ENCODE measurements around the gene VPS51. TPM values are rescaled to one million over a fixed set of nuclear protein-coding genes. Genes with fewer than 3 reads are reported as not detected.

The VPS51 gene
- 107 TPM for total RNA-seq
- polyA plus RNA-seq, result 167 TPM

DNA sequence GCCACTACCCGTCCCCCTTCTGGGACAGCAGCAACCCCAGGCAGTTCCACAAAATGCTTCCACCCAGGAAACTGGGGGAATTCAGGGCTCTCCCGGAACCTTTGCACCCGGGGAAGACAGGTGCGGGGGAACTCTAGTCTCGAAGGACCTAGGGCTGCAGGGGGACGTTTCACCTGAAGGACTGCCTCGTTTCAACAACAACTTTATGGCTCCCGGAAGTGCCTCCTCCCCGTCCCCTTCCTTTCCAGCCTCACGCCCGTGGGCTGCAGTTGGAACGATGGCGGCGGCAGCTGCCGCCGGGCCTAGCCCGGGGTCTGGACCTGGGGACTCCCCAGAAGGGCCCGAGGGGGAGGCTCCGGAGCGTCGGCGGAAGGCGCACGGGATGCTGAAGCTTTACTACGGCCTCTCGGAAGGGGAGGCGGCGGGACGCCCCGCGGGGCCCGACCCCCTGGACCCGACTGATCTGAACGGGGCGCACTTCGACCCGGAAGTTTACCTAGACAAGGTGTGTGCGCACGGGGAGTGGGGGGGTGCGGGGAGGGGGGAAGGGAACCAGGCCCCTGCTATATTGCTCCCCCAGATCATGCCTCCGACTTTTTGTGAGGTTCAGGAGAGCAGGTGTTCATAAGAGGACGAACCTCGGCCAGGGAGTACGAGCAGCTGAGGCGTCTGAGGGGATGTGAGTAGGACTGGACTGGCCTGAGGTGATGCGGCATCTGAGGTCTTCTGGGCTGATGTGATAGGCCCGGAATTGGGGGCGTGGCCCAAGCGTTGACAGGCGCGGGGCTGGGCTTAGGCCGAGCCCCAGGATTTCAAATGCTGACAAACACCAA lies at the start of gene VPS51:
Gene VPS51 (plus strand): TSS at position 241 of the 833 bp plus-strand sequence. CDS start 37 bp downstream, at position 278.
- no peaks in the 10 kb centered on the region for H3K4me1 ChIP-seq (ENCODE audit: insufficient read depth)
- H3K36me3 ChIP-seq (ENCODE audit: insufficient read depth), result no peaks in the 10 kb centered on the region
- peak; percentile 89 for DNase-seq (ENCODE audit: extremely low spot score)
- peak within 1 kb of the TSS; percentile 75 for H3K4me3 ChIP-seq (ENCODE audit: low read depth, low read length)
- under 1% methylated on average over 52 of the region's 52 CpGs for WGBS
- H3K27ac ChIP-seq (ENCODE audit: low read depth), result peak within 1 kb of the TSS; percentile 90

DNA sequence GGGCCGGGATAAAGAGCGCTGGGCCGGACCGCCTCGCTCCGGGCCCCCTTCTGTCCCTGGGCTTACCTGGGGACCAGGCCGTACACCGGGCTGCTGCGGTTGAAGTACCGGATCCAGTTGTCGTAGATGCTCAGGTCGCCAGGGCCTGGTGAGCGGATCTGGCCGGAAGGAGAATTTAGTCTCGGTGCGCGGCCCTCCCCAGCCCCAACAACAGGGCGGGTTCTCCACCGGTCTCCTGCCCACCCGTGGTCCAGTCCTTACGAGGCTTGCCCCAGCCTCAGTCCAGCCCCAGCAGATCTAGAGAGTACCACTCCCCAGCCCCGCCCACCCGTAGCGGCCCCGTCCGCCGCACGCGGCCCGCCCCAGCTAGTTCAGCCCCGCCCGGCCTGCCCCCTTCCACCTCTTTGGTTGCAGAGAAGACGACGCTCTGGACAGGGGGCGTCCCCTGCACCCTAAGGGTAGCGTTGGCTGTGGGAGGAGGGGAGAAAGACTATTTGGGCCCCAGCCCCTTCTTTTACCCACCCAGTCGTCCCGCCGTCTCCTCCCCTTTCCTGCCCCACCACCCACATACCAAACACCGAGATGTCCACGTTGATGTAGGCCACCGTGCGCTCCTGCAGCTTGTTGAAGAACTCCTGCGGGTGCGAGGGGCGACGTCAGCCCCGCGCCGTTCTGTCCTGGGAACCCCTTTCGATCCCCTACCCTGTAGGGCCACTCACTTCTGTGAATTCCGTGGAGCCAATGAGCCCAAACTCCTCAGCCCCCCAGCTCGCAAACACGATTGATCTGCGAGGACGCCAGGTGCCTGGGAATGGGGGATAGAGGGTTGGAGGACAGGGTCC lies 48.2 kb upstream of the VPS51 start:
- H3K4me1 ChIP-seq (ENCODE audit: insufficient read depth), result no peaks in the 10 kb centered on the region
- no peak for DNase-seq (ENCODE audit: extremely low spot score)
- peak overlapping the region; percentile 35 for H3K27ac ChIP-seq (ENCODE audit: low read depth)
- H3K36me3 ChIP-seq (ENCODE audit: insufficient read depth), result no peaks in the 10 kb centered on the region
- WGBS, result 9% methylated on average over 56 of the region's 56 CpGs
- H3K4me3 ChIP-seq (ENCODE audit: low read depth, low read length), result peak overlapping the region; percentile 54

DNA sequence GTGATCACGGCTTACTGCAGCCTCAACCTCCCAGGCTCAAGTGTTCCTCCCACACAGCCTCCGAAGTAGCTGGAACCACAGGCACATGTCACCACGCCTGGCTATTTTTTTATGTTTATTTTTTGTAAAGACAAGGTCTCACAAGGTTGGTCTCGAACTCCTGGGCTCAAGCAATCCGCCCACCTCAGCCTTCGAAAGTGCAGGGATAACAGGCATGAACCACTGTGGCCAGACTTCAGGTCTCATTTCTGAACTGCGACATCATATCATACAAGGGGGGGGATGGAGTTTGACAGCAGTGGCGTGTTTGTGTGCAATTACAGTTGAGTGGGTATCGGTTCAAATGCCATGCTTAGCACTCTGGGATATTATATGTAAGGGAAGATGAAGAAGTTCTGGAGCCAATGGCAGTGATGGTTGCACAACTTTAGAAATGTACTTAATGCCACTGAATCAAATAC lies 44.6 kb upstream of the VPS51 start:
- Histone ChIP-seq H3K4me3 (ENCODE audit: low read depth, low read length) (no peak overlapping the region), H3K4me1 (ENCODE audit: insufficient read depth) (no peaks in the 10 kb centered on the region), H3K27ac (ENCODE audit: low read depth) (no peak overlapping the region), H3K36me3 (ENCODE audit: insufficient read depth) (no peaks in the 10 kb centered on the region)
- DNase-seq (ENCODE audit: extremely low spot score), result no peak
- 82% methylated on average over 9 of the region's 9 CpGs for WGBS

DNA sequence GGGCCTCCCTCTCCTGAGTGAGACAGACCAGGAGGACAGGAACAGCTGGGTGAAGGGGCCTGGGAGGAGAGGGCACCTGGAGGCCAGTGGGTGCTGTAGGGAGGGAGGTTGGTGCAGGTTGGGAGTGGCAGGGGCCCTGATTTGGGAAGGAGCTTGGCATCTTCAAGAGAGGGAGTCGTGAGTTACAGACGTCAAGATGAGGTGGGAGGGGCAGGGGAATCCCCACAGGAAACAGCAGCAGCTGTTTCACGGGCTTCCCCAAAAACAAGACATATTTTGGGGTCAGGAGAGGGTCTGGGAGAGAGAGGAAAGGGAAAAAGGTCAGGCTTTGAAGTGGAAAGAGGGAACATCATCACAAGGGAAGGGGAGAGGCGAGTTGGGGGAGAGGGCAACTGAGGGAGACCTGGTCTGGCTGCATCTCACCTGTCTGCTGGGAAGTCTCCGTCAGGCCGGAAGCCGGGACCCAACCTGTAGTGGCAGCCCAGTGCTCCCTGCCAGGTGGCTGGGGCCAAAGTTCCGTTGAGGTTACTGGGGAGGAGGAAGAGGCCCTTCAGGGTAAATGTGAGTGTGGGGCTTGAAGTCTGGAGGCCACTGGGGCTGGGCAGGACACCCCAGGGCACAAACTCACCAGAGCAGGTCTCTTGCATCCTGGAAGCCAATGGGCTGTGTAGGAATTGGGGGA lies 42.0 kb upstream of the VPS51 start:
- no peak overlapping the region for H3K27ac ChIP-seq (ENCODE audit: low read depth)
- DNase-seq (ENCODE audit: extremely low spot score), result no peak
- no peaks in the 10 kb centered on the region for H3K4me1 ChIP-seq (ENCODE audit: insufficient read depth)
- no peak overlapping the region for H3K4me3 ChIP-seq (ENCODE audit: low read depth, low read length)
- WGBS, result 47% methylated on average over 8 of the region's 8 CpGs
- no peaks in the 10 kb centered on the region for H3K36me3 ChIP-seq (ENCODE audit: insufficient read depth)

DNA sequence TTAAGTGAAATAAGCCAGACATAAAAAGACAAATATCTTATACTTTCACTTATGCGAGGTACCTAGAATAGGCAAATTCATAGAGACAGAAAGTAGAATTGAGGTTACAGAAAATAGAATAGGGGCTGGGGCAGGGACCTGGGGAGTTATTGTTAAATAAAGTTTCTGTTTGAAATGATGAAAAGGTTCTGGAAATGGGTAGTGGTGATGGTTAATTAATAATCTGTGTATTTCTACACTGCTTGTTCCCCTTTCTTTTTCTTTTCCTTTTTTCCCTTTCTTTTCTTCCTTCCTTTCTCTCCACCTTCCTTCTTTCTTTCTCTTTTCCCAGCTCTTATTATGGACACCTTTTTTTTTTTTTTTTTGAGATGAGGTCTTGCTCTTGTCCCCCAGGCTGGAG lies 40.5 kb upstream of the VPS51 start:
- no peak overlapping the region for H3K27ac ChIP-seq (ENCODE audit: low read depth)
- no peaks in the 10 kb centered on the region for H3K4me1 ChIP-seq (ENCODE audit: insufficient read depth)
- no peak overlapping the region for H3K4me3 ChIP-seq (ENCODE audit: low read depth, low read length)
- 86% methylated on average over 1 of the region's 1 CpG for WGBS
- H3K36me3 ChIP-seq (ENCODE audit: insufficient read depth), result no peaks in the 10 kb centered on the region
- DNase-seq (ENCODE audit: extremely low spot score), result no peak

DNA sequence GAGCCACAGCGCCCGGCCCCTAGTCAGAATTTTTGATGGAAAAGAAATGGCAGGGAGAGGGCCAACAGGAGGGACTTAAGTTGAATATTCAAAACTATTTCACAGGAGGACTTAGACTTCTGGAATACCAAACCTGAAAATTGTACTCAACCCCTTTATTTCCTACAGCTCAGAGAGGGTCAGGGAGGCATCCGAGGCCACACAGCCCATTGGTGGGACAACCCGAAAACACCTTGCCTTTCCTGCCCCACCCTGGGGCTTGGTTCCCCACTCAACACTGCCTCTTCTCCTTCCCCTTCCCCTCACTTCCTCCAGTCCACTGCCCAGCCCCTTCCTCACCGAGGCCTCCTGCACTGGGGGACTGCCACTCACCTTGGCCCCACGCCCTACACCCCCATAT lies 39.0 kb upstream of the VPS51 start:
- WGBS, result 88% methylated on average over 6 of the region's 6 CpGs
- no peak overlapping the region for H3K27ac ChIP-seq (ENCODE audit: low read depth)
- DNase-seq (ENCODE audit: extremely low spot score), result no peak

DNA sequence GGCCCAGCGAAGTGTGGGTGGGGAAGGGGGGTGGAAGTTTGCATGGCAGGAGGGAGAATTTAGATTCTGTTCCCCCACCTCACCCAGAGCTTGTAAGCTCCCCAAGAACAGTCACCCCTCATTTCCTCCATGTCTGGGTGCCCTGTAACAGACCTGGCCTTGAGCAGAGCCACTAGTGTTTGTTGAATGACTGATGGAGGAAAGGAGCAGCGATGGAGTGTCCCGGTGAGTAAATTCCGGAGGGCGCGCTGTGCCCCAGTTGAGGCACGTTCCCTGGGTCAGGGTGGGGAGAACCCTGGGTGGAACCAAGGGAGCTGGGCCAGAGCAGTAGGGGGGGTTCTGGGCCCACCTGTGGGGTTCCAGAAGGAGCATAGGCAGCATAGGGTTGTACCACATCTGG lies 38.5 kb upstream of the VPS51 start:
- Histone ChIP-seq H3K36me3 (ENCODE audit: insufficient read depth) (no peaks in the 10 kb centered on the region), H3K27ac (ENCODE audit: low read depth) (no peak overlapping the region), H3K4me1 (ENCODE audit: insufficient read depth) (no peaks in the 10 kb centered on the region), H3K4me3 (ENCODE audit: low read depth, low read length) (no peak overlapping the region)
- 91% methylated on average over 7 of the region's 7 CpGs for WGBS
- no peak for DNase-seq (ENCODE audit: extremely low spot score)

More for the DNA sequence above, 39.0 kb upstream of the VPS51 start:
- Histone ChIP-seq H3K4me1 (ENCODE audit: insufficient read depth) (no peaks in the 10 kb centered on the region), H3K4me3 (ENCODE audit: low read depth, low read length) (no peak overlapping the region), H3K36me3 (ENCODE audit: insufficient read depth) (no peaks in the 10 kb centered on the region)

DNA sequence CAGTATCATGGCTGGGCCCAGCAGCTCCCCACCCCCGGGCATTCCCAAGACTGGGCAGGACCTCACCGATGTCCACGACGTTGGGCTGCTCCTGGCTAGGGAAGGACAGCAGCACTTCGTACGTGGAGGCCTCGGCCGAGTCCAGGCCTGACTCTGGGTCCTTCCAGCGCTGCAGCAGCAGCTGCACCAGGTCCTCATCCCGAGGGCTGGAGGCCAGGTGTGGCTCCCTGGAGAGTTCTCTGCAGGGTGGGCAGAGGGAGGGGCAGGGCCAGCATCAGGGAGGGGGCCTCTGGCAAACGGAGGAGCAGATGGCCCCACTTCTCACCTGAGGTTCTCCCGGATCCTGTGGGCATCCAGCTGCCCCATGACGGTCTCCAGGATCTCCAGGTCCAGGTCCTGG lies 38.0 kb upstream of the VPS51 start:
- no peaks in the 10 kb centered on the region for H3K4me1 ChIP-seq (ENCODE audit: insufficient read depth)
- 67% methylated on average over 13 of the region's 13 CpGs for WGBS

DNA sequence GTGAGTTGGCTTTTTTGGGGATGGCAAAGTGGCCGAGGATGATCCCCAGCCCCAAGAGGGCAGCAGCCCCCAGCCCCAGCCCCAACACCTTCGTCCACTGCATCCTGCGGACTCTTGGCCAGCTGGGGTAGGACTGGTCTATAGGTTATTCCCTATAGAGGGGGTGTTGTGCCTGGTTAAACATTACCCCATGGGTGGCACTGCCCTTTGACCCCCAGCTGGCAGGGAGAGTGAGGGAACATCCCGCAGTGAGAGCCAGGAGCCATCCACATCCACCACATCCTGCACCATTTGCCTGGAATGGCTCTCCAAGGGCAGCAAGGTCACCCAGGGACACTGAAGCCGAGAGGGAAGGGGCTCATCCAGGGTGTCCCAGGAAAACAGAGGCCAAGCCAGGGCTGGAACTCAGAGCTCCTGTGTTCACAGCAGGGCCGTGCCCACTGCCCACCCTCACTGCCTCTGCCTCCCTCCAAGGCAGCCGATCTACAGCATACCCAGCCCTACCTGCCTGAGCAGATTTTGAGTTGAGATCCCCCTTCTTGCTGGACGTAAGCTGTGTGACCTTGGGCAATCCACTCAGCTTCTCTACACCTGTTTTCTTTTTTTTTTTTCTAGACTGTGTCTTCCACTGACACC lies 37.5 kb upstream of the VPS51 start, which contains the start of gene NAALADL1:
Gene NAALADL1 (minus strand): TSS at position 135 of the 636 bp plus-strand sequence. CDS start 32 bp downstream, at position 103.
- DNase-seq (ENCODE audit: extremely low spot score), result no peak
- Histone ChIP-seq H3K27ac (ENCODE audit: low read depth) (no peak within 1 kb of the TSS), H3K4me3 (ENCODE audit: low read depth, low read length) (no peak within 1 kb of the TSS), H3K36me3 (ENCODE audit: insufficient read depth) (no peaks in the 10 kb centered on the region), H3K4me1 (ENCODE audit: insufficient read depth) (no peaks in the 10 kb centered on the region)
- 78% methylated on average over 8 of the region's 8 CpGs for whole genome bisulfite sequencing

More for the DNA sequence above, 38.0 kb upstream of the VPS51 start:
- H3K36me3 ChIP-seq (ENCODE audit: insufficient read depth), result no peaks in the 10 kb centered on the region
- no peak overlapping the region for H3K27ac ChIP-seq (ENCODE audit: low read depth)
- no peak overlapping the region for H3K4me3 ChIP-seq (ENCODE audit: low read depth, low read length)
- DNase-seq (ENCODE audit: extremely low spot score), result no peak

DNA sequence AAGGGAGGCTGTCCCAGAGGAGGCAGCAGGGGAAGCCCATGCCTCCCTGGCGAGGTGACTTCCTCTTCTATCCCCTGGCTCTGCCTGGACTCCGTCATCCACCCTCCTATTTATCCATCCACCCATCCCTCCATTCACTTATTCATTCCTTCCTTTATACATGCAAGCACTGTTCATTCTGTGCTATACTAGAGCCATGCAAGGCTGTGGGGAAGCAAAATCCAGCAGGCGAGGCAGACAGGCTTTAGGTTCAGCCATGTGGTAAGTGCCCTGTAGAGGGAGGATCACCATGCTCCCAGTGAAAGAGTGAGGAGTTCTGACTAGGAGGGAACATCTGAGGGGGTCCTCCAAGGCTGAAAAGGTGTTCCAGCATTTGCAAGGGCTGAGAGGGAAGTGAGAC lies 36.5 kb upstream of the VPS51 start:
- no peak for DNase-seq (ENCODE audit: extremely low spot score)
- no peak overlapping the region for H3K27ac ChIP-seq (ENCODE audit: low read depth)
- 52% methylated on average over 3 of the region's 3 CpGs for WGBS
- no peak overlapping the region for H3K4me3 ChIP-seq (ENCODE audit: low read depth, low read length)
- H3K4me1 ChIP-seq (ENCODE audit: insufficient read depth), result no peaks in the 10 kb centered on the region
- H3K36me3 ChIP-seq (ENCODE audit: insufficient read depth), result no peaks in the 10 kb centered on the region

DNA sequence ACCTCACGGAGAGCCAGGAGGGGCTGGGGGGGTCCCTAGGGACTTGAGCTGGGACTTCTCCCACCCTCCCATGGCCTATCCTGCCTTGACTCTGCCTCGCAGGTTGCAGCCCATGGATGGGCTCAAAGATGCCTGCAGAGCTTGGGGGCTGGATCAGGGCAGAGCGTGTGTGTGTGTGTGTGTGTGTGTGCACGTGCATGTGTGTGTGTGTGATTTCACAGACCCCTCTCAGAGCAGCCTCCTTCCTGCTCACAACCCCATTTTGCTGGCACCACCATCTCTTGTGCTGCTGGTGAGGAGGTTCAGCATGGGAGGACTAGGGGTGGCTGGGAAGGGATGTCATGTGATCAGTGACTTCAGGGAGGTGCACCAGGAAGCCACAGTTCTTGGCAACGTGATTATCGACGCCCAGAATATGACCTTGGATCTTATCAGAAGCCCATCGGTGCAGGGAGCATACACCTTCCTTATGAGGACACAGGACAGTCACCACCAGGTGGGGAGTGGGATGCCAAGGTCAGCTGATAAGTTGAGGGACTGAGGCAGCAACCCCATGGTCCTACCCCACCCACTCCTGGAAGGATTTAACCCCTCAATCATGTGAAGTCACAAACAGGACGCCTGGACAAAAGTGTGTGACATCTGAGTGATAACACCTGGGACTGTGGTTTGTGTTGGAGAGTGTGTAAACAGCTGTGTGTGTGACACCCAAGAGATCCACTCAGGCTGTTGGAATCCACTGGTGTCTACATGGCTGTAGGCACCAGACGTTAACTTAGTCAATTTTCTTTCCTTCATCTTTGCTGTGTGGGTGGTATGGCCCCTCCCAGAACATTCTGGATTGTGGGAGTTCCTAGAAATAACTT lies 35.8 kb upstream of the VPS51 start:
- no peaks in the 10 kb centered on the region for H3K4me1 ChIP-seq (ENCODE audit: insufficient read depth)
- 51% methylated on average over 10 of the region's 10 CpGs for WGBS
- H3K4me3 ChIP-seq (ENCODE audit: low read depth, low read length), result no peak overlapping the region
- H3K36me3 ChIP-seq (ENCODE audit: insufficient read depth), result no peaks in the 10 kb centered on the region
- DNase-seq (ENCODE audit: extremely low spot score), result no peak
- H3K27ac ChIP-seq (ENCODE audit: low read depth), result no peak overlapping the region

DNA sequence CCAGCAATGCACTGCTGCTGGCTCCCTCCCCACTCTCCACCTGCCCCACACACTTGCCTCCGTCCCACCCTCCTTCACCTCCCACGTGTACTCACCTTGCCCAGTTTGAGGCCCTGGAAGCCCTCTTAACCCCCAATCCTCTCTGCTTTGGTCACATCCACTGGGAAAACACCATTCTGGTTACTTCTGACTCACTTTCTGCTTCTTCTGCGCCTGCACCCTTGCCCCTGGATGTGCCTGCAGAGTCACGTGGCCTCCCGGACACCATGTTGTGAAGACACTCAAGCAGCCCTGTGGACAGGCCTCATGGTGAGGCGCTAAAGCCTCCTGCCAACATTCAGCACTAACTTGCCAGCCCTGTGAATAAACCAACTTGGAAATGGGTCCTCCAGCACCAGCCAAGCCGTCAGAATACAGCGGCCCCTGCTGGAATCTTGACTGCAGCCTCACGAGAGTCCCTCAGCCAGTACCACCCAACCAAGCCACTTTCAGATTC lies 35.1 kb upstream of the VPS51 start:
- no peak overlapping the region for H3K4me3 ChIP-seq (ENCODE audit: low read depth, low read length)
- no peaks in the 10 kb centered on the region for H3K36me3 ChIP-seq (ENCODE audit: insufficient read depth)
- 59% methylated on average over 9 of the region's 9 CpGs for WGBS

More for the DNA sequence above, 35.1 kb upstream of the VPS51 start:
- Histone ChIP-seq H3K4me1 (ENCODE audit: insufficient read depth) (no peaks in the 10 kb centered on the region), H3K27ac (ENCODE audit: low read depth) (no peak overlapping the region)
- no peak for DNase-seq (ENCODE audit: extremely low spot score)

Data from urinary bladder (tissue), 4 donors.